HG03025 (cell line): ENCODE measurements around the gene SPAG7.
A peak's percentile ranks its signal among the peaks of the same experiment; 100 is the strongest.

Experiments used
- ATAC-seq: cut with Tn5 transposase; IDR thresholded peaks from one replicate; pipeline ENCODE4 v1.9.1; 2021; ENCODE audit warnings: mild to moderate bottlenecking, moderate library complexity; ENCODE audit not compliant: unreplicated experiment, low FRiP score

The SPAG7 gene, protein sequence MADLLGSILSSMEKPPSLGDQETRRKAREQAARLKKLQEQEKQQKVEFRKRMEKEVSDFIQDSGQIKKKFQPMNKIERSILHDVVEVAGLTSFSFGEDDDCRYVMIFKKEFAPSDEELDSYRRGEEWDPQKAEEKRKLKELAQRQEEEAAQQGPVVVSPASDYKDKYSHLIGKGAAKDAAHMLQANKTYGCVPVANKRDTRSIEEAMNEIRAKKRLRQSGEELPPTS

DNA sequence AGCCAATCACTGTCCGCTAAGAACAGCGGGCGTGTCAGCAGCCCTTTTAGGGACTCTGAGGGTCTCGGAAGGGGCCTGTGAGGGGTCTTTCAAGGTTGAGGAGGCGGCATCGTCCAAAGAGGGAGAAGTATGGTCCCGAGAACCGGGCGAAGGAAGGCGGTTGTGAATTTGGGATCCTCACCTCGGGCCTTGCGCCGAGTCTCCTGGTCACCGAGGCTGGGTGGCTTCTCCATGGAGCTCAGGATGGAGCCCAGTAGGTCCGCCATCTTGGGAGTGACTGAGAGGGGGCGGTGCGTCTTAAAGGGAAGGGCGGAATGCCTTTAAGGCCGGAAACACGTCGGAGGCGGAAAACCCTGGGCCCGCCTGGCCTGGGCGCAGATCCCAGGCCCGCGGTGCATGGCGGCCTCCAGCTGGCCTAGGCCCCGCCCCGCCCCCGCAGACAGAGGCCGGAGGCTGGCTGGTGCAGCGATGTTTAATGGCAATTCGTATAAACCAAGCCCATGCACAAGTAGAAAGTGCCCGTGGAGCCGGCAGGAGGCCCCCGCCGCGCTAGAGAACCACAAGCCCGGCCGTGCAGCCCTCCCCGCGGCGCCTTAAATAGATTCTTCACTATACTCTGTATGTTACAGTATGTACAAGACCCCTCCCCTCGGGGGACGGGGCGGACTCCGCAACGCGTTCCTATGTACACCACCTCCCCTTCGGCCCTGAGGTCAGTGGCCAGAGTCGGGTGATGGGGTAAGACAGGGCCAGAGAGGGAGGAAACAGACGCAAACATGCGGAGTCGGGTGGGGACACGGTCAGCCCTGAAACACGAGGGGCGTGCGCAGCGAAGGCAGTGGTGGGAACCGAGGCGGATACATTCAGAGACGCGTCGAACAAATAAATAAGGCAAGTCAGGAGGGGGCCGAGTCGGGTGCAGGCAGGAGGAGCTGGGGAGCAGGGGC is at the start of gene SPAG7:
Gene SPAG7, minus strand, starts transcription at position 279 of the 947 bp plus-strand sequence. Its CDS starts 13 bp downstream, at position 266.
- ATAC-seq: peak; percentile 43

DNA sequence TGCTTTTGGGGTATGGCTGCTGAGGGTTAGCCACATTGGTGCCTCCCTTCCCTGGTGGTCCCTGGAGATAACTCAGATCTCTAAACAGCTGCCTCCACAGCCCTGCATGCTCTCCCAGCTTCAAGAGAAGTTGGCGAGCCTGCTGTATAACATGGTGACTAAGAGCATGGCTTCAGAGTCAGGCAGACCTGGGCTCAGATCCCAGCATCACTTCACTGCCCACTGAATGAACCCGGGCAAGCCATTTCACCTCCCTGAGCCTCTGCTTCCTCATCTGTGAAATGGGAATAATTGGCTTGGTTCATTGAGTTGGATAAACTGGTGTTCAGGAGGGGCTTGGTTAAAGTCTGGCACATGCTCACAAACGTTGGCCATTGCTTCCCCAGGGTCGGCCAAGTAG is 46.7 kb upstream of the SPAG7 start:
- no peak for ATAC-seq

DNA sequence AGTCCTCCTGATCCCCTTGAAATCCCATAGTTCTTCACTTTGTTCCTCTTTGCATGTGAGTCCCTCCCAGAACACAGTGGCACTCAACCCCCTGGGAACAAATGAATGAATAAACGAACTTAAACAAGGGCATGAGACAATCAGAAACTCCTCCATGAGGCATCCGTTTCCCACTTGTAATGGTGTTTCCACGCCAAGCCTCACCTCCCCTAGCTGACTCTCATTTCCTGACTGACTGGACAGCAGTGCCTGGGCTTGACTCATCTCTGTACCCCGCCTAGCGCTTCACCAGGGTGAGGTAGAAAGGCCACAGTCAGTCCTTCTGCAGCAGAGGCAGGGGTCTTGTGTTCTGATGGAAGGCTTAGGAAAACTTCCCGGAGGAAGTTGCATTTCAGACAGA is 44.3 kb upstream of the SPAG7 start:
- ATAC-seq: no peak

DNA sequence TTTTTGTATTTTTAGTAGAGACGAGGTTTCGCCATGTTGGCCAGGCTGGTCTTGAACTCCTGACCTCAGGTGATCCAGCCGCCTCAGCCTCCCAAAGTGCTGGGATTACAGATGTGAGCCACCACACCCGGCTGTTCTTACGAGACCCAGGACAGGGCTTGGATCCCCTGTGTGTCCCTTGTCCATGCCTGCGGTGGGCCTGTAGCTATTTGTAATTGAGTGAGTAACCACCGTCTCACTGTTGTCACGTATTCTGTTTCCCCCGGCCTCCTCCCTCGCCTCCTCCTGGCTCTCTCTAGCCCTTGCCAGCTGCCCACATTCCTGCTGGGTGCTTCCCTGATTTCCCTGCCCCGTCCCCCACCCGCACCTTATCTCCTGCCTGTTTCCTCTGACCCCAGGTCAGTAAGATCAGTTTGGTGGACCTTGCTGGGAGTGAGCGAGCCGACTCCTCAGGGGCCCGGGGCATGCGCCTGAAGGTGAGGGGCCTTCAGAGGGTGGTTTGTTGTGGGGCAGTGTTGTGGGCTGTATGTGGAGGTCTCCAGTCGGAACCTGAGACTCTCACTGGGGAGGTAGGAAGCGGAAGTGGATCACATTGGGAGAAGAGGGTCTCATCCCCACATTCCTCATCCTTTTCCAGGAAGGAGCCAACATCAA is 35.7 kb upstream of the SPAG7 start:
- no peak for ATAC-seq

DNA sequence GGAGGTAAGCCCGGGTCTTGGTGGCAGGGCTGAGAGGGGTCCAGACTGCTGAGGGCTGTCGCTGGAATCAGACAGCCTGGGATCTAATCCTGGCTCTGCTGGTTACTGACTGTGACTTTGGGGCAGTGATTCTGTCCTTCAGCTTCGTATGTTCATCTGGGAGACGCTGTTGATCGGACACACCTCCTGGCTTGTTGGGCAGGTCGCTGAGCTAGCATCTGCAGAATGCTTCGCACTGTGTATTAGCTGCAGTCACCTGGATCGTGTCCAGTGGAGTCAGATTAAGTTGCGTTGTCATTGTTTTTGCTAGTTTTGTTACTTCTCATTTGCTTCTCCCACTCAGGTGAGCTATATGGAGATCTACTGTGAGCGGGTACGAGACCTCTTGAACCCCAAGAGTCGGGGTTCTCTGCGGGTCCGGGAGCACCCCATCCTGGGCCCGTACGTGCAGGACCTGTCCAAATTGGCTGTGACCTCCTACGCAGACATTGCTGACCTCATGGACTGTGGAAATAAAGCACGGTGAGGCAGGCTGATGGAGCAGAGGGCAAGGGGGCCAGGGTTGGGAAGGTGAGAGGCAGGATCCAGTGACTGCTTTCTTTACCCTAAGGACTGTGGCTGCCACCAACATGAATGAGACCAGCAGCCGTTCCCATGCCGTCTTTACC is 34.6 kb upstream of the SPAG7 start:
- no peak for ATAC-seq

DNA sequence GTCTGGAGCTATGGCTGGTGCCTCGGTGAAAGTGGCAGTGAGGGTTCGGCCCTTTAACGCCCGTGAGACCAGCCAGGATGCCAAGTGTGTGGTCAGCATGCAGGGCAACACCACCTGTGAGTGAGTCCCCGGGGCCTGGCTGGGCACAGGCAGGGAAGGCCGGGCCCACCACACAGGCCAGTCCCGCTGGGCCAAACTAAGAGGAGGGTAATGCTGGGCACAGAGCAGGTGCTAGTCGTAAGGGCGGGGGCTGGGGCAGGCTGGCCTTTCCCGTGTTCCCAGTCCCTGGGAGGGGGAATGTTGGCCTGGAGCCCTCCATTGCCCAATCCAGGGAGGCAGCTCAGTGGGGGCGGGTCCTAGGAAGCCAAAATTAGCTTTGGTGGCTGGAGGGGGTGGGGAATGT is 32.6 kb upstream of the SPAG7 start:
- ATAC-seq: no peak

DNA sequence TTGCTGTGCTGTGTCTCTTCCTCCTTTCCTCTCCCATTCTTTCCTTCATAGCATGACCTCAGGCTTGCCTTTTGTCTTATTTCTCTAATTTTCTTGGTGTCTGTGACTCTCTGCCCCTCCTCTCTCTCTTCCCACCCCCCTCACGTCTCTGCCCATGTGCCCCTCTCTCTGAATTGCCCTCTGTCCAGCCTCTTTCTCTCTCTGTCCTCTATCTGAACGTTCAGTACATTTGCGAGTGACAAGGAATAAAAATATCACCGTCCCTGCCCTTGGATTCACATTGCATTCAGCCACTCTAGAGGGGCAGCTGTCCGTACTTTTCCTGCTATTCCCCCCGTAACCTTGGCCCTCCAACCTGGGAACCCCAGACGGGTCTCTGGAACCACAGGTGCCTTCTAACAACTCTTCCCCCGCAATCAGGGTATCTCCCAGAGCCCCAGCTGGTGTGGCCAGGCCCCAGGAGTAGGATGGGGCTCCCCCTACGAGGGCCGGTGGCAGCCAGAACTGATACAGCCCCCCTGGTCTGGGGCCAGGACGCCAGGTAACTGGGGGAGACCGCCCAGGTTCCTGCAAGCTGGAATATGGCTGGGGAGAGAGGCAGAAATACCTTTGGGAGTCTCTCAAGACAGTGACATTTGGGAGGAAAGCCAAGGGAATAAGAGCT is 31.9 kb upstream of the SPAG7 start:
- ATAC-seq: no peak

DNA sequence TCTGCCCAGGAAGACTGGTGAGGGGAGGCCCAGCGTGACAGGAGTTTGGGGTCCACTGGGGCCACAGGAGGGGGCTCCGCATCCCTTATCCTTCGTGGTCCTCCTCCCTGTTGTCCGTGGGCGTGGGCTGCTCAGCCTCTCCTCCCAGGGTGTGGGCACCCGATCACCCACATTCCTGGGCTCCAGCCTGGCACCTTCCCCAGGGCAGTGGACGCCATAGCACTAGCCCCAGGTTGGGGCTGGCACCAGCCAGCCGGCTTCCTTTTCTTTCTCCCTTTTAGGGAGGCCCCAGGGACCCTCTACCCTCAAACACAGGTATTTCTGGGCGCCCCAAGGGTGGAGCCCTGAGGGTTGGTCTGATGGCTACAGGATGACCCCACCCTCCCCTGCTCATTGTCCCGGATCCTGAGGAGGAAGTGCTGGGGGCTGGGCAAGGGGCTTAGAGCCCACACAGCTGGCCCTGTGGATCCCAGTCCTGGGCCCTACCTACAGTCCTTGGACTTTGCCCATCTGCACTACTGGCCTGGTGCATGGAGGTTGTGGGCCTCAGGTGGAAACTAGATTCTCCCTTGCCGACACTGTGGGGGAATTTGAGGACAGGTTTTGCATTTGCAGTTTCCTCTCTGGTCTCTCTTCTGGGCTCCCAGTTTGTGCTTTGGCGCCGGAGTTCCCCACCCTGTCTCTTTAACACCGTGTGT is 31.3 kb upstream of the SPAG7 start:
- no peak for ATAC-seq

DNA sequence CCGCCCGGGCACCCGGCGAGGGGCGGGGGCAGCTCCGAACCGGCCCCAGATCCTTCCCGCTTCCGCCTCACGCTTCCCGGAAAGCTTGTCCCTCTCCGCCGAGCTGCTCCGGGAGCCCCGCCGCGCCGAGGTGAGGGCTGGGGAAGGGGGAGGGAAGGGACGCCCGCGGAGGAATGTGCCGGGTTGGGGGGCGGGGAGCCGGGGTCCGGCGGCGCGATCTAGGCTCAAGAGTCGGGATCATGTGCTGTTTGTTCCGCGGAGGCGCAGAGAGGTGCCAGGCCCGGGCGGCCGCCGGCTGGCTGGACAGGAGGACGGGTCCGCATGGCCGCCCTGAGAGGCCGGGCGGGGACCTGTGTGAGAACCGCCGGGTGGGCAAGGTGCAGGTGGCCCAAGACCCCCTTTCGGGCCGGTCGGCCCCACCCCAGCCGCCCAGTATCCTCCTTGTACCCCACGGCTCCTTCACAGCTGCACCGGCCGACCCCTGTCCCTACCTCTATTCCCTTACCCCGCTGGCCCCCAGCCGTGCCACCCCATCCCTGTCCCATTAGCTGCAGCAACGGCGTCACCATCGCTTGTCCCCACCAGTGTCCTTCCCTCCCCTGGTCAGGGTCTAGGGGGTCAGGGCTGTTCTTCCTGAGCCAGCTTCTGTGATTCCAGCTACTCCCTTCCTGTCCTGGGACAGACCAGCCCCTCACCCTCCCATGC is 30.6 kb upstream of the SPAG7 start:
- peak; percentile 11 for ATAC-seq

DNA sequence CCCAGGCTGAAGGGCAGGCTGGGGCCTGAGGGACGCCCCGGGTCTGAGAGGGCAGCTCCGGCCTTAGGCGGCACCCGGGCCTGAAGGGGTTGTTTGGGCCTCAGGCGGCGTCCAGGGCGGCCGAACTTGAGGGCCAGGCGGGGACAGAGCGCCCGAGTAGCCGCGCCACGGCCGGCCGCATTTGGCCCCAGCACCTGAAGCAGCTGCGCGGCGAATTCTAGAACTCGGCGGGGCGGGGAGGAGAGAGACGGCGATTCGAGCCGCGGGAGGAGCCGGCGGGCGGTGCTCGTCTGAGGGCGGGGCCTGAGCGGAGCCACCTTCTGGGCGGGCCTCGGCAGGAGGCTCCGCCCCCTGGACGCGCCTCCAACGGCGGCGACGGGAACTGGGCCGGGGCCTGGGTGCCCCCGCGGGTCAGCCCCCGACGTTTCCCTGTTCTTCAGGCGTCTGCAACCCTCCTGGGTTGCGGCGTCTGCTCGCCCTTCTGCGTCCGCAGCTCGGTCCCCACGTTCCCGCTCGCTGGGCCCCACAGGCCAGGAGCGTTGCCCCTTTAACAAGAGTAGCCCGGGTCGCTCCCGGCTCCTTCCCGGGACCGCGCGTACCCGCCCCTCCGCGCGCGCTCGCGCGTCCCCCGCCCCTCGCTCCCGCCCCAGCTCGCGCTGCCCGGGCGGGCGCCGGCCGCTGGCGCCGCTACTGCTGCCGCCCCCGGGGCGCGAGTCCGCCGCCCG is 29.8 kb upstream of the SPAG7 start, which contains the start of the genes INCA1 and KIF1C:
Gene INCA1, minus strand, starts transcription at position 221 of the 725 bp plus-strand sequence. CDS start 3,085 bp downstream, outside the sequence.
Gene KIF1C, plus strand, starts transcription at position 649 of the 725 bp plus-strand sequence. CDS start 2,297 bp downstream, outside the sequence.
- peak; percentile 70 for ATAC-seq

DNA sequence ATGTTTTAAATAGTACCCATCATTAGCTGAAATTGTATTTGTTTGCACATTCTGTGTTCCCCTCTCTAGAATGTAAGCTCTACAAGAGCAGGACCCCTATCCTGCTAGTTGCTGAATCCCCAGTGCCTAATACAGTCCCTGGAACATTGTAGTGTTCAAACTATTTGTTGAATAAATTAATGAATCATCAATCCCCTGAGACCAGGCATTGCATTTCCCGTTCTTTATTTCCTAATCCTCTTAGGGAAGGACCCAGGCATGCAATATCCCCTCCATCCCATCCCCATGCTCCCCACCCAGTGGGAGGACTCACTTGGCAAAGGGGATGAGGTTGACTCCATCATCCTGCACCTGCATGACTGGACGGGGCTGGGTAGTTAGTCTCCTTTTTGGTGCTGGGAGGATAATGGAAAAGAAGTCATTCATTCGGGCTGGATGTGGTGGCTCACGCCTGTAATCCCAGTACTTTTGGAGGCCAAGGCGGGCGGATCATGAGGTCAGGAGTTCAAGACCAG is 26.5 kb upstream of the SPAG7 start:
- no peak for ATAC-seq

DNA sequence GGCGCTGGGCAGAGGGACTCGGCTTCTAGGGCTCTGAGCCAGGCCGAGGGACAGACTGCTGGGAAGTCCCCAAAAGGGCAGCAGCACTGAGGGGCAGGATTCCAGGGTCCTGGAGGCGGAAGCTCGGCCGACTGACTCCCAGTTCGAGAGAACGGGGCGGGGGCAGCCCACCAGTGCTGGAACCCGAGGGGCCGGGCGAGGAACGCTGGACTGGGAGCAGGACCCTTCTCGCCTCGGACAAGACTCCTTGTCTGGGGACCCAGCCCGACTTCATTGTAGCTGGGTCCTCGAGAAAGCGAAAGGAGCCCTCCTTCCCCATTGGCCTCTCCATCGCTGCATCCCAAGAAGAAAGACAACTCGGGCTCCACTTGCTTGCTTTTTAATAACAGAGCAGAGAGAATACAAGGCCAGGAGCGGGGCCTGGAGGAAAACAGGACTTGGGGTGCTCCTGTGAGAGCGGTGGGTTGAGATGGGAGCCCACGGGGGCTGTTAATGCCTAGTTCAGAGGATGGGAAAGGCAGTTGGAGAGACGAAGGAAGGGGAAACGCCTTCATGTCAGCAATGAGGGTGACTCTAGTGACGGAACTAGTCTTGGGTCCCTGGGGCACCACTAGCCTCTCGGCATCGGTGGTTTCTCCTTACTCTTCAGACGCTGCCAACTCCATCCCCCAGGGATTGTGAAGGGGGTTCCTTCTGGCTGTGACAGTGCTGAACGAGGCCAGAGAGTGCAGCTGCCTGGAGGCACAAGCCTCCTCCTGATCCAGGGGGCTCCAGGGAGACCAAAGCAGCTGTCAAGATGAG is 20.4 kb upstream of the SPAG7 start:
- no peak for ATAC-seq

DNA sequence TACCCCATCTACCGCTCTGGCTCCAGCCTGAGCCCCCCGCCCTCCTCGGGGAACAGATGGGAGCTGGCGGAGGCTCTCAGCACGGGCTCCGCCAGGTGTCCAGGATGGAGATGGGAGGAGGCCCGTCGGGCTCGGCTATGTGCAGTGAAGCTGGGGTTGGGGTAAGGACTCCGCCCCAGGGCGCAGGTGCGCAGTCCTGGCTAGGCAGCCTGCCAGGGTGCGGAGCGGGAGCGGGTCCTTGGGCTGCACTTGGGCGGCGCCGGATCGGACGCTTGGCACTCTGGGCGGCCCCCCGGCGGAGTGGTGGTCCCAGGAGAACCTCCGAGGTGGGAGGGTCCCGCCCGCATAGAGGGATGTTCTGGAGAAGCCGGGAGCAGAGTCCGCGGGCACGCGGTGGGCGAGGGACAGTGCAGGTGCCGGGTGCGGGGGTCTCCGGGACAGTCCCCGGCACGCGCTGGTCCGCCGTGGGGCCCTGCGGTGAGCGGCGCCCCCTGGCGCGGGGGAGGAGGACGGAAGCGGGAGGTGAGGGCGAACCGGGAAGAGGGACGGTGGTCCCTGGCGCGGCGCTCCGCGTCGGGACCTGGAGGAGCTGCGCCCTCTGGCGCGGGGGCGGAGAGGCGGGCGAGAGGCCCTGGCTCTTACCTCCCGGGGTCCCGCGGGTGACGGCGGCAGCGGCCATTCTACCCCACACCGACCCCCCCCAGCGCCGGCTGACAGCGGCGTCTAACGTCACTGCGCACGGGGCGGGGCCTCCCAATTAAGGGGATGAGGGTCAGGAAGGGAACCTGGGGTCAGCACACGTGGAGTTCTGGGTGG is 19.5 kb upstream of the SPAG7 start, which contains the start of gene CAMTA2:
Gene CAMTA2, minus strand, starts transcription at position 725 of the 816 bp plus-strand sequence. CDS start 1,453 bp downstream, outside the sequence.
- ATAC-seq: peak; percentile 57

DNA sequence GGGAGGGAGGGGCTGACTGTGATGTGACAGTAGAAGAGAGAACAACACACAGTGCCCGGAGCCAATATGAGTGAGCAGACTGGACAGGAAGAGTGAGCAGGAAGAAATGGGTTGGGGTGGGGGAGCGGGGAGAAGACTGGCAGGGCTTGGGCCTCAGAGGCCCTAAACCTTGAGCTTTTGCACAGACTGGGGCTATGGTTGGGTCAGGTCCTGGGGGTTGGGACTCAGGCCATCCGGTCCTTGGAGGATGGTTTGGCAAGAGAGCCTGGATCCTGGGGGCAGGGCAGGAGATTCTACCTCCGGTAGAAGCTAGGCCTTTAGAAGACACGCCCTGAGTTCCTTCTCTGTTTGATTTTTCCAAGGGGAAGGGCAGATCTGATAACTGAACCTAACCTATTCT is 18.8 kb upstream of the SPAG7 start:
- ATAC-seq: no peak

DNA sequence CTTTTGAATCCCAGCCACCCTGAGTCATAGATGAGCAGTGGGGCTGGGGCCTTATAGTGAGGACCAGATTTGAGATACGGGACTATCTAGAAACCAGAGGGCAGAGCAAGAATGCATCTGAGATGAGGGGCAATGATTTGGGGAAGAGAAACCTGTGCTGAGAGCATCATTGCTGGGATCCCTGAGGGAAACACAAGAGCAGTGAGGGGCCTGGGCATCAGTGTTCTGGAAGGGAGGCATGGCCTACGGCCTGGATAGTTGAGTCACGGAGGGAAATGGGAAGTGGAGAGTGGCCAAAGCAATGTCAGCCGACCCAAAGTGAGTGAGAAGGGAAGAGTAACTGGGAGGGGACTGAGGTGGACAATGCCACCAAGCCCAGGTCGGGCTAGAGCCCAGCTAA is 14.7 kb upstream of the SPAG7 start:
- ATAC-seq: no peak

DNA sequence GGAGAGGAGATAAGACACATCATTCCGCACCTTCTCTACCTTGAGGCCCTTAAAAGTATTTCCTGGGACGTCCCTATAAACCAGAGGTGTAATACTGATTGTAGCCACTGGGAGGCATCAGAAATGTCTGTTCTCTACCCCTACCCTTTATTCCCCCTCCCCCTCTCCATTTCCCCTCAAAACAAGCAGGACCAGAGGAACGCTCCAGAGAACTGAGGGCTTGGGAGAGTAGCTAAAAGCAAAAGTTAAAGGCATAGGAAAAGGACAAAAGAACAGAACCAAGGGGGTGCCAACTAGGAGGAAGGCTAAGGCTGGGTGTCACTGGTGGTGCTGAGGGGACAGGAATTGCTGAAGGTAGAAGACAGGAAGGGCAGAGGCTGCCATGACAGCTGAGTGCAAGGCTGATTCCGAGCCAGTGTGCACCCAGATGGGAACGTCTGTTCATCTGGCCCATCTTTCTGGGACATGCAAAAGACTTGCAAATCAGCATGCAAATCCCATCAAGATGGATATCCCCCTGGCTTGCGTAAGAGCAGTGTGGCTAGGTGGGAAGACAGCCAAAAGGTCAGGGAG is 13.1 kb upstream of the SPAG7 start:
- ATAC-seq: no peak
